ENCODE data around the gene CHPT1.
"Not testable (repeated sequence)": the region's sequence is repeated elsewhere in the genome, so short reads cannot be mapped to it uniquely, and the experiment has no call there.

Gene CHPT1

GRCh38 chr12:101732318-101732717 is 34.9 kb downstream of the CHPT1 start:
- no peak overlapping the region for H3K4me3 ChIP-seq (ENCODE audit: low read depth, low read length)
- no peak for TF ChIP-seq MYC (IDR thresholded peaks at IDR 0.05; ENCODE audit: low read depth, low read length)
- TF ChIP-seq, protein P1, sequence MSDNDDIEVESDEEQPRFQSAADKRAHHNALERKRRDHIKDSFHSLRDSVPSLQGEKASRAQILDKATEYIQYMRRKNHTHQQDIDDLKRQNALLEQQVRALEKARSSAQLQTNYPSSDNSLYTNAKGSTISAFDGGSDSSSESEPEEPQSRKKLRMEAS (IDR thresholded peaks at IDR 0.05; ENCODE audit: low read depth, low read length): no peak
- TF ChIP-seq, protein P2, sequence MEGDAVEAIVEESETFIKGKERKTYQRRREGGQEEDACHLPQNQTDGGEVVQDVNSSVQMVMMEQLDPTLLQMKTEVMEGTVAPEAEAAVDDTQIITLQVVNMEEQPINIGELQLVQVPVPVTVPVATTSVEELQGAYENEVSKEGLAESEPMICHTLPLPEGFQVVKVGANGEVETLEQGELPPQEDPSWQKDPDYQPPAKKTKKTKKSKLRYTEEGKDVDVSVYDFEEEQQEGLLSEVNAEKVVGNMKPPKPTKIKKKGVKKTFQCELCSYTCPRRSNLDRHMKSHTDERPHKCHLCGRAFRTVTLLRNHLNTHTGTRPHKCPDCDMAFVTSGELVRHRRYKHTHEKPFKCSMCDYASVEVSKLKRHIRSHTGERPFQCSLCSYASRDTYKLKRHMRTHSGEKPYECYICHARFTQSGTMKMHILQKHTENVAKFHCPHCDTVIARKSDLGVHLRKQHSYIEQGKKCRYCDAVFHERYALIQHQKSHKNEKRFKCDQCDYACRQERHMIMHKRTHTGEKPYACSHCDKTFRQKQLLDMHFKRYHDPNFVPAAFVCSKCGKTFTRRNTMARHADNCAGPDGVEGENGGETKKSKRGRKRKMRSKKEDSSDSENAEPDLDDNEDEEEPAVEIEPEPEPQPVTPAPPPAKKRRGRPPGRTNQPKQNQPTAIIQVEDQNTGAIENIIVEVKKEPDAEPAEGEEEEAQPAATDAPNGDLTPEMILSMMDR (IDR thresholded peaks at IDR 0.05; ENCODE audit: low read depth, low read length): no peak
- no peak for TF ChIP-seq POLR2A (IDR thresholded peaks at IDR 0.05; ENCODE audit: extremely low read depth, insufficient read length)
- no peak for DNase-seq (ENCODE audit: low read depth)

DNA sequence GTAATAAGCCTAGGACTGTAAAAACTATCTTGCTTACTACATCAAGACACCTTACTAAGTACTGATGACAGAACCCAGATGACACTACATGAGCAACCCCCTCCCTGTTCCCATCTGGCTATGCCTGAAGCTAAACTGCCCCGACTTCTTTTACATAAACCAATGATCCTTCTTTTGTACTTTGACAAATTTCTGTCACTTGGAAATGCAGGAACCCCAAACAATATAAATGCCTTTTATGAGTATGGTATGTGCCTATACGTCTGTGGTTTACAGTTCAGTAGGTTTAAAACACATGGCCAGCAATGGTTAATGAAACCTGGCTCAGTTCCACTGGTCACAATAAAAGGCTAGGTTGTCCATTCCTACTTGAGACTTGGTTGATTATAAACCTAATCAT is 35.7 kb downstream of the CHPT1 start:
- TF ChIP-seq, protein P1 (IDR thresholded peaks at IDR 0.05; ENCODE audit: low read depth, low read length): no peak
- no peak for TF ChIP-seq POLR2A (IDR thresholded peaks at IDR 0.05; ENCODE audit: extremely low read depth, insufficient read length)
- TF ChIP-seq, protein P2 (IDR thresholded peaks at IDR 0.05; ENCODE audit: low read depth, low read length): no peak
- TF ChIP-seq MYC (IDR thresholded peaks at IDR 0.05; ENCODE audit: low read depth, low read length): no peak
- no peak for DNase-seq (ENCODE audit: low read depth)
- H3K4me3 ChIP-seq (ENCODE audit: low read depth, low read length): no peak overlapping the region

DNA sequence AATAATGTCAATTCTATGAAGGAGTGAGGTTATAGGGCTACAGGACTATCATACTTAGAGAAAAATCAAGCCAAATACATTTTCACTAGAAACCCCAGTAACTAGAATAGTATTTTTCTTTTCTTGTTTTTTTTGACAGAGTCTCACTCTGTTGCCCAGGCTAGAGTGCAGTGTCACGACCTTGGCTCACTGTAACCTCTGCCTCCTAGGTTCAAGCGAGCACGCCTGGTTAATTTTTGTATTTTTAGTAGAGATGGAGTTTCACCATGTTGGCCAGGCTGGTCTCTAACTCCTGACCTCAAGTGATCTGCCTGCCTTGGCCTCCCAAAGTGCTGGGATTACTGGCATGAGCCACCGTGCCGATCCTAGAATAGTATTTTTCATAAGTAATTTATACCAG is 37.0 kb downstream of the CHPT1 start:
- not testable (repeated sequence) for DNase-seq (ENCODE audit: low read depth); H3K4me3 ChIP-seq (ENCODE audit: low read depth, low read length)

- DNase-seq (ENCODE audit: low read depth): no peak
- TF ChIP-seq POLR2A (IDR thresholded peaks at IDR 0.05; ENCODE audit: extremely low read depth, insufficient read length): no peak
- TF ChIP-seq, protein P2 (IDR thresholded peaks at IDR 0.05; ENCODE audit: low read depth, low read length): no peak
- TF ChIP-seq, protein P1 (IDR thresholded peaks at IDR 0.05; ENCODE audit: low read depth, low read length): no peak
- TF ChIP-seq MYC (IDR thresholded peaks at IDR 0.05; ENCODE audit: low read depth, low read length): no peak
- no peak overlapping the region for H3K4me3 ChIP-seq (ENCODE audit: low read depth, low read length)
Observed at GRCh38 chr12:101737476-101737875, 40.0 kb downstream of the CHPT1 start.

GRCh38 chr12:101738920-101739665 is 41.7 kb downstream of the CHPT1 start, which contains the start of gene SYCP3:
Gene SYCP3 (minus strand): TSS chr12:101739462. CDS start chr12:101737935, 1,527 bp downstream.
- no peak for DNase-seq (ENCODE audit: low read depth)
- no peak within 1 kb of the TSS for H3K4me3 ChIP-seq (ENCODE audit: low read depth, low read length)
- TF ChIP-seq, protein P2 (IDR thresholded peaks at IDR 0.05; ENCODE audit: low read depth, low read length): no peak
- TF ChIP-seq, protein P1 (IDR thresholded peaks at IDR 0.05; ENCODE audit: low read depth, low read length): no peak
- TF ChIP-seq POLR2A (IDR thresholded peaks at IDR 0.05; ENCODE audit: extremely low read depth, insufficient read length): no peak
- no peak for TF ChIP-seq MYC (IDR thresholded peaks at IDR 0.05; ENCODE audit: low read depth, low read length)

GRCh38 chr12:101740566-101740965 is 43.1 kb downstream of the CHPT1 start:
- no peak for DNase-seq (ENCODE audit: low read depth)
- TF ChIP-seq, protein P1 (IDR thresholded peaks at IDR 0.05; ENCODE audit: low read depth, low read length): no peak
- TF ChIP-seq MYC (IDR thresholded peaks at IDR 0.05; ENCODE audit: low read depth, low read length) (no peak), POLR2A (IDR thresholded peaks at IDR 0.05; ENCODE audit: extremely low read depth, insufficient read length) (no peak)
- TF ChIP-seq, protein P2 (IDR thresholded peaks at IDR 0.05; ENCODE audit: low read depth, low read length): no peak
- H3K4me3 ChIP-seq (ENCODE audit: low read depth, low read length): no peak overlapping the region

Data from NB4 (cell line).